Liver (tissue), 3 donors: Measurements from ENCODE around the gene TMEM125.

Experiments
- ATF3 ChIP-seq: IDR thresholded peaks from 2 replicates; pipeline ENCODE4 v1.6.1; 2016; ENCODE audit warnings: antibody characterized with exemption
- CTCF ChIP-seq: fragments of 150-350 bp; IDR thresholded peaks from 2 replicates; pipeline ENCODE4 v1.5.1; 2017; ENCODE audit warnings: improper control_type of control experiment, low read depth, low read length; ENCODE audit not compliant: missing input control
- FOXA1 ChIP-seq: IDR thresholded peaks from 2 replicates; pipeline ENCODE4 v1.6.1; 2016; ENCODE audit warnings: antibody characterized with exemption
- GABPA ChIP-seq, 2 donors: IDR thresholded peaks in 1 of 2; conservative IDR thresholded peaks in 1 of 2; 2 replicates each; pipeline ENCODE4 v1.6.1; 2016; ENCODE audit warnings: antibody characterized with exemption in 2 of 2, mild to moderate bottlenecking in 1 of 2, moderate library complexity in 1 of 2
- MAX ChIP-seq: IDR thresholded peaks from 2 replicates; pipeline ENCODE4 v1.6.1; 2016; ENCODE audit warnings: antibody characterized with exemption
- RAD21 ChIP-seq, 2 donors: IDR thresholded peaks; 2 replicates each; pipeline ENCODE4 v1.6.1; 2016; ENCODE audit warnings: antibody characterized with exemption in 2 of 2, mild to moderate bottlenecking in 2 of 2
- REST ChIP-seq: IDR thresholded peaks from 2 replicates; pipeline ENCODE4 v1.6.1; 2016; ENCODE audit warnings: antibody characterized with exemption, mild to moderate bottlenecking
- SP1 ChIP-seq: IDR thresholded peaks from 2 replicates; pipeline ENCODE4 v1.6.1; 2018; ENCODE audit warnings: antibody characterized with exemption, mild to moderate bottlenecking
- TAF1 ChIP-seq: conservative IDR thresholded peaks from 2 replicates; pipeline ENCODE4 v1.6.1; 2016; ENCODE audit warnings: antibody characterized with exemption, mild to moderate bottlenecking
- YY1 ChIP-seq: IDR thresholded peaks from 2 replicates; pipeline ENCODE4 v1.6.1; 2016; ENCODE audit warnings: antibody characterized with exemption, mild to moderate bottlenecking
- donor health status: healthy.
- donor health status: healthy.

- TF ChIP-seq SP1 (no peak), CTCF (no peak), ATF3 (no peak), FOXA1 (no peak), RAD21 (IDR thresholded peaks at IDR 0.05) (no peak), TAF1 (no peak), YY1 (no peak), REST (no peak), GABPA (IDR thresholded peaks at IDR 0.05 in 1 of 2, conservative IDR thresholded peaks at IDR 0.05 in 1 of 2) (no peak), MAX (no peak)
These were observed 39.7 kb upstream of the TMEM125 start for GRCh38 chr1:43229826-43230780.
